ENCODE data around the gene ZNF628. TPM values are rescaled to one million over a fixed set of nuclear protein-coding genes. Genes with fewer than 3 reads are reported as not detected.
A peak's percentile ranks its signal among the peaks of the same experiment; 100 is the strongest.

ZNF628 gene
- total RNA-seq, 1 donor from 2014 or later: 4.2 TPM

- DNase-seq (ENCODE audit: low read depth): no peak
- no peak for TF ChIP-seq CTCF (conservative IDR thresholded peaks at IDR 0.05; ENCODE audit: low read depth, low read length)
- no peak overlapping the region for H3K4me3 ChIP-seq (ENCODE audit: low read depth, low read length)
These were observed 3.0 kb upstream of the ZNF628 start for GRCh38 chr19:55473225-55474012.

GRCh38 chr19:55474269-55475265 is 1.9 kb upstream of the ZNF628 start:
- peak; percentile 83 for DNase-seq (ENCODE audit: low read depth)
- H3K4me3 ChIP-seq (ENCODE audit: low read depth, low read length): peak overlapping the region; percentile 28

GRCh38 chr19:55477905-55478304 is 1.5 kb downstream of the ZNF628 start:
- peak overlapping the region; percentile 83 for H3K4me3 ChIP-seq (ENCODE audit: low read depth, low read length)
- no peak for DNase-seq (ENCODE audit: low read depth)
- TF ChIP-seq CTCF (conservative IDR thresholded peaks at IDR 0.05; ENCODE audit: low read depth, low read length): no peak

More at GRCh38 chr19:55474269-55475265, 1.9 kb upstream of the ZNF628 start:
- TF ChIP-seq CTCF (conservative IDR thresholded peaks at IDR 0.05; ENCODE audit: low read depth, low read length): no peak

GRCh38 chr19:55478364-55478763 is 1.9 kb downstream of the ZNF628 start:
- H3K4me3 ChIP-seq (ENCODE audit: low read depth, low read length): no peak overlapping the region
- TF ChIP-seq CTCF (conservative IDR thresholded peaks at IDR 0.05; ENCODE audit: low read depth, low read length): no peak
- DNase-seq (ENCODE audit: low read depth): no peak

GRCh38 chr19:55479045-55479444 is 2.6 kb downstream of the ZNF628 start:
- no peak overlapping the region for H3K4me3 ChIP-seq (ENCODE audit: low read depth, low read length)
- no peak for TF ChIP-seq CTCF (conservative IDR thresholded peaks at IDR 0.05; ENCODE audit: low read depth, low read length)
- no peak for DNase-seq (ENCODE audit: low read depth)

- peak overlapping the region; percentile 31 for H3K4me3 ChIP-seq (ENCODE audit: low read depth, low read length)
- DNase-seq (ENCODE audit: low read depth): peak; percentile 51
- TF ChIP-seq CTCF (conservative IDR thresholded peaks at IDR 0.05; ENCODE audit: low read depth, low read length): no peak
These were observed 3.2 kb downstream of the ZNF628 start for GRCh38 chr19:55479451-55480230.

All from epithelial cell of proximal tubule (primary cell).